RWPE2 (cell line): Measurements from ENCODE around the gene TRHDE.

Source experiments
- ATAC-seq: fragments of 200-7000 bp; cut with Tn5 transposase; 3 replicates; pipeline ENCODE4 v1.9.1; 2021; ENCODE audit warnings: low read depth
- DNase-seq: peaks from one replicate; pipeline ENCODE4 v3.0.0-alpha.2; 2020; ENCODE audit warnings: low spot score
- H3K27ac ChIP-seq: fragments of 450-650 bp; 2 replicates; pipeline ENCODE4 v1.5.1; 2017; ENCODE audit warnings: mild to moderate bottlenecking; ENCODE audit not compliant: poor library complexity, severe bottlenecking
- H3K27me3 ChIP-seq: fragments of 250-450 bp; sonication (Bioruptor Pico); 2 replicates; pipeline ENCODE4 v1.5.1; 2021; ENCODE audit warnings: mild to moderate bottlenecking, moderate library complexity; ENCODE audit not compliant: insufficient read depth, poor library complexity, severe bottlenecking
- H3K36me3 ChIP-seq: fragments of 250-450 bp; sonication (Bioruptor Pico); 2 replicates; pipeline ENCODE4 v1.5.1; 2020; ENCODE audit warnings: low read depth, mild to moderate bottlenecking, moderate library complexity
- H3K4me1 ChIP-seq: fragments of 250-450 bp; sonication (Bioruptor Pico); 2 replicates; pipeline ENCODE4 v1.5.1; 2021; ENCODE audit warnings: mild to moderate bottlenecking, moderate library complexity; ENCODE audit not compliant: insufficient read depth, poor library complexity, severe bottlenecking
- H3K4me3 ChIP-seq: fragments of 250-450 bp; sonication (Bioruptor Pico); 2 replicates; pipeline ENCODE4 v1.5.1; 2021; ENCODE audit warnings: mild to moderate bottlenecking, moderate library complexity; ENCODE audit not compliant: severe bottlenecking
- H3K9me3 ChIP-seq: fragments of 250-450 bp; sonication (Bioruptor Pico); 2 replicates; pipeline ENCODE4 v1.5.1; 2021; ENCODE audit warnings: mild to moderate bottlenecking, moderate library complexity; ENCODE audit not compliant: severe bottlenecking
- CTCF ChIP-seq: fragments of 450-650 bp; IDR thresholded peaks from one replicate; pipeline ENCODE4 v1.5.1; 2017; ENCODE audit warnings: mild to moderate bottlenecking, moderate library complexity; ENCODE audit not compliant: poor library complexity, severe bottlenecking

The TRHDE gene

GRCh38 chr12:72673853-72674252, 401.7 kb downstream of the TRHDE start:
- no peak overlapping the region for H3K27ac ChIP-seq
- H3K4me3 ChIP-seq, result no peak overlapping the region
- peaks cover 7% of the 10 kb centered on the region for H3K27me3 ChIP-seq
- TF ChIP-seq CTCF, result no peak
- H3K9me3 ChIP-seq, result no peaks in the 10 kb centered on the region
- H3K36me3 ChIP-seq, result no peaks in the 10 kb centered on the region
- ATAC-seq (no peak), DNase-seq (no peak)
- no peaks in the 10 kb centered on the region for H3K4me1 ChIP-seq

GRCh38 chr12:72676556-72676955, 404.4 kb downstream of the TRHDE start:
- H3K36me3 ChIP-seq, result no peaks in the 10 kb centered on the region
- H3K4me3 ChIP-seq, result no peak overlapping the region
- H3K27me3 ChIP-seq, result peaks cover 4% of the 10 kb centered on the region
- TF ChIP-seq CTCF, result no peak
- no peak for DNase-seq
- H3K4me1 ChIP-seq, result no peaks in the 10 kb centered on the region
- no peak overlapping the region for H3K27ac ChIP-seq
- no peak for ATAC-seq
- H3K9me3 ChIP-seq, result no peaks in the 10 kb centered on the region

GRCh38 chr12:72677139-72677538, 405.0 kb downstream of the TRHDE start:
- DNase-seq, result no peak
- Histone ChIP-seq H3K27me3 (peaks cover 4% of the 10 kb centered on the region), H3K27ac (no peak overlapping the region), H3K36me3 (no peaks in the 10 kb centered on the region), H3K4me3 (no peak overlapping the region), H3K4me1 (no peaks in the 10 kb centered on the region), H3K9me3 (no peaks in the 10 kb centered on the region)
- TF ChIP-seq CTCF, result no peak
- ATAC-seq, result no peak

GRCh38 chr12:72677846-72678245, 405.7 kb downstream of the TRHDE start:
- Histone ChIP-seq H3K9me3 (no peaks in the 10 kb centered on the region), H3K4me3 (no peak overlapping the region), H3K27ac (no peak overlapping the region), H3K36me3 (no peaks in the 10 kb centered on the region), H3K27me3 (peaks cover 4% of the 10 kb centered on the region), H3K4me1 (no peaks in the 10 kb centered on the region)
- TF ChIP-seq CTCF, result no peak
- no peak for ATAC-seq
- DNase-seq, result no peak

GRCh38 chr12:72679147-72679757, 407.1 kb downstream of the TRHDE start:
- Histone ChIP-seq H3K9me3 (no peaks in the 10 kb centered on the region), H3K27ac (no peak overlapping the region), H3K4me3 (no peak overlapping the region), H3K27me3 (peaks cover 4% of the 10 kb centered on the region), H3K4me1 (no peaks in the 10 kb centered on the region), H3K36me3 (no peaks in the 10 kb centered on the region)
- DNase-seq, result no peak
- no peak for TF ChIP-seq CTCF
- no peak for ATAC-seq
